Measurements from ENCODE around the gene POLR1A.

Gene POLR1A

DNA sequence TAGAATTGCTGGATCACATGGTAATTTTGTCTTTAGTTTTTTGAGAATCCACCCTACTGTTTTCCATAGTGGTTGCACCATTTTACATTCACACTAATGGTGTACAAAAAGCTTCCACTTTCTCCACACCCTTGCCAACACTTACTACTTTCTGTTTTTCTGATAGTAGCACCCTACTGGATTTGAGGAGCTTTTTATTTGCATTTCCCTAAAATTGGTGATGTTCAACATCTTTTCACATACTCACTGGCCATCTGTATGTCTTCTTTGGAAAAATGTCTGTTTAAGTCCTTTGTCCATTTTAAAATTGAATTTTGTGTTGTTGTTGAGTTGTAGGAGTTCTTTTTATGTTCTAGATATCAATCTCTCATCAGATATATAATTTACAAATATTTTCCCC lies 3.5 kb downstream of the POLR1A start (continued):
- TF ChIP-seq ZSCAN16 (tag by site-specific recombination; IDR thresholded peaks at IDR 0.05), result no peak
- no peak for TF ChIP-seq GFI1B (tag by site-specific recombination; IDR thresholded peaks at IDR 0.05)
- TF ChIP-seq ZBTB17 (tag by site-specific recombination; IDR thresholded peaks at IDR 0.05), result no peak
- no peak for TF ChIP-seq HOXD13 (CRISPR knock-in tag; IDR thresholded peaks at IDR 0.05; ENCODE audit: borderline replicate concordance)

DNA sequence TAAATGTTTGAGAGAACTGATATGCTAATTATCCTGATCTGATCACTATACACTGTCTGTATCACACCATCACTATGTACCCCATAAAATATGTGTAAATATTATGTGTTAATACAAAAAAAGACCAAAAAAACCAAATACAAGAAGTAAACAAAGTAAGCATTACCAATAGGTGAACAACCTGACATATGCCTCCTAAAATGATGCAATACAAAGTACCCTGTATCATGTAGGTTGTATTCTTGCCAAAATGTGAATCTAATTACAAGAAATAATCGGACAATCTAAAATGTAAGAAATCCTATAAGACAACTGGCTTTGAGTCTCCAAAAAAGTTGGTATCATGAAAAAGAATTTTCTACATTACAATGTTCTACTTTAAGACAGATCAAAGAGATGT lies 7.8 kb downstream of the POLR1A start:
- ChIA-PET POLR2A (no interaction called here), CTCF (interaction anchor here (1.2 kb wide), 1 partner anchor 18 kb away, joined by 7 read pairs; no protein-coding TSS in a partner anchor)
- Histone ChIP-seq H3K4me1 (ENCODE audit: control insufficient read depth, insufficient read depth, low read length) (no peaks in the 10 kb centered on the region), H3K9me3 (ENCODE audit: control insufficient read depth, insufficient read depth, low read depth, low read length) (no peaks in the 10 kb centered on the region), H3K27ac (ENCODE audit: extremely low read depth, low read depth, low read length) (no peak overlapping the region), H3K36me3 (ENCODE audit: control insufficient read depth in 2 of 2, insufficient read depth in 1 of 2, low read length in 2 of 2) (peaks cover 51 to 88% of the 10 kb centered on the region in 2 experiments), H3K4me3 (ENCODE audit: low read depth, low read length) (no peak overlapping the region)
- TF ChIP-seq SETDB1 (IDR thresholded peaks at IDR 0.05; ENCODE audit: insufficient read length, low read length), result no peak
- TF ChIP-seq, protein P1, sequence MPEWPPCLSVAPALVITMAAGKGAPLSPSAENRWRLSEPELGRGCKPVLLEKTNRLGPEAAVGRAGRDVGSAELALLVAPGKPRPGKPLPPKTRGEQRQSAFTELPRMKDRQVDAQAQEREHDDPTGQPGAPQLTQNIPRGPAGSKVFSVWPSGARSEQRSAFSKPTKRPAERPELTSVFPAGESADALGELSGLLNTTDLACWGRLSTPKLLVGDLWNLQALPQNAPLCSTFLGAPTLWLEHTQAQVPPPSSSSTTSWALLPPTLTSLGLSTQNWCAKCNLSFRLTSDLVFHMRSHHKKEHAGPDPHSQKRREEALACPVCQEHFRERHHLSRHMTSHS (tag by site-specific recombination; IDR thresholded peaks at IDR 0.05), result no peak
- no peak for TF ChIP-seq ZNF146 (tag by site-specific recombination; IDR thresholded peaks at IDR 0.05)
- TF ChIP-seq, protein P2, sequence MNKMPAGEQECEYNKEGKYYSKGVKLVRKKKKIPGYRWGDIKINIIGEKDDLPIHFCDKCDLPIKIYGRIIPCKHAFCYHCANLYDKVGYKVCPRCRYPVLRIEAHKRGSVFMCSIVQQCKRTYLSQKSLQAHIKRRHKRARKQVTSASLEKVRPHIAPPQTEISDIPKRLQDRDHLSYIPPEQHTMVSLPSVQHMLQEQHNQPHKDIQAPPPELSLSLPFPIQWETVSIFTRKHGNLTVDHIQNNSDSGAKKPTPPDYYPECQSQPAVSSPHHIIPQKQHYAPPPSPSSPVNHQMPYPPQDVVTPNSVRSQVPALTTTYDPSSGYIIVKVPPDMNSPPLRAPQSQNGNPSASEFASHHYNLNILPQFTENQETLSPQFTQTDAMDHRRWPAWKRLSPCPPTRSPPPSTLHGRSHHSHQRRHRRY (tag by site-specific recombination; IDR thresholded peaks at IDR 0.05), result no peak
- TF ChIP-seq ZNF843 (tag by site-specific recombination; IDR thresholded peaks at IDR 0.05), result no peak
- TF ChIP-seq ZNF624 (tag by site-specific recombination; IDR thresholded peaks at IDR 0.05), result no peak
- TF ChIP-seq FEZF1 (tag by site-specific recombination; IDR thresholded peaks at IDR 0.05), result no peak
- no peak for TF ChIP-seq ZNF292 (tag by site-specific recombination; IDR thresholded peaks at IDR 0.05; ENCODE audit: borderline replicate concordance, low read depth)
- TF ChIP-seq, protein P3, sequence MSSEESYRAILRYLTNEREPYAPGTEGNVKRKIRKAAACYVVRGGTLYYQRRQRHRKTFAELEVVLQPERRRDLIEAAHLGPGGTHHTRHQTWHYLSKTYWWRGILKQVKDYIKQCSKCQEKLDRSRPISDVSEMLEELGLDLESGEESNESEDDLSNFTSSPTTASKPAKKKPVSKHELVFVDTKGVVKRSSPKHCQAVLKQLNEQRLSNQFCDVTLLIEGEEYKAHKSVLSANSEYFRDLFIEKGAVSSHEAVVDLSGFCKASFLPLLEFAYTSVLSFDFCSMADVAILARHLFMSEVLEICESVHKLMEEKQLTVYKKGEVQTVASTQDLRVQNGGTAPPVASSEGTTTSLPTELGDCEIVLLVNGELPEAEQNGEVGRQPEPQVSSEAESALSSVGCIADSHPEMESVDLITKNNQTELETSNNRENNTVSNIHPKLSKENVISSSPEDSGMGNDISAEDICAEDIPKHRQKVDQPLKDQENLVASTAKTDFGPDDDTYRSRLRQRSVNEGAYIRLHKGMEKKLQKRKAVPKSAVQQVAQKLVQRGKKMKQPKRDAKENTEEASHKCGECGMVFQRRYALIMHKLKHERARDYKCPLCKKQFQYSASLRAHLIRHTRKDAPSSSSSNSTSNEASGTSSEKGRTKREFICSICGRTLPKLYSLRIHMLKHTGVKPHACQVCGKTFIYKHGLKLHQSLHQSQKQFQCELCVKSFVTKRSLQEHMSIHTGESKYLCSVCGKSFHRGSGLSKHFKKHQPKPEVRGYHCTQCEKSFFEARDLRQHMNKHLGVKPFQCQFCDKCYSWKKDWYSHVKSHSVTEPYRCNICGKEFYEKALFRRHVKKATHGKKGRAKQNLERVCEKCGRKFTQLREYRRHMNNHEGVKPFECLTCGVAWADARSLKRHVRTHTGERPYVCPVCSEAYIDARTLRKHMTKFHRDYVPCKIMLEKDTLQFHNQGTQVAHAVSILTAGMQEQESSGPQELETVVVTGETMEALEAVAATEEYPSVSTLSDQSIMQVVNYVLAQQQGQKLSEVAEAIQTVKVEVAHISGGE (tag by site-specific recombination; conservative IDR thresholded peaks at IDR 0.05; ENCODE audit: low read depth), result no peak
- no peak for TF ChIP-seq SP7 (tag by site-specific recombination; IDR thresholded peaks at IDR 0.05)
- no peak for TF ChIP-seq ZNF140 (tag by site-specific recombination; IDR thresholded peaks at IDR 0.05)
- TF ChIP-seq, protein P4, sequence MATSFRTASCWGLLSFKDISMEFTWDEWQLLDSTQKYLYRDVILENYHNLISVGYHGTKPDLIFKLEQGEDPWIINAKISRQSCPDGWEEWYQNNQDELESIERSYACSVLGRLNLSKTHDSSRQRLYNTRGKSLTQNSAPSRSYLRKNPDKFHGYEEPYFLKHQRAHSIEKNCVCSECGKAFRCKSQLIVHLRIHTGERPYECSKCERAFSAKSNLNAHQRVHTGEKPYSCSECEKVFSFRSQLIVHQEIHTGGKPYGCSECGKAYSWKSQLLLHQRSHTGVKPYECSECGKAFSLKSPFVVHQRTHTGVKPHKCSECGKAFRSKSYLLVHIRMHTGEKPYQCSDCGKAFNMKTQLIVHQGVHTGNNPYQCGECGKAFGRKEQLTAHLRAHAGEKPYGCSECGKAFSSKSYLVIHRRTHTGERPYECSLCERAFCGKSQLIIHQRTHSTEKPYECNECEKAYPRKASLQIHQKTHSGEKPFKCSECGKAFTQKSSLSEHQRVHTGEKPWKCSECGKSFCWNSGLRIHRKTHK (tag by site-specific recombination; IDR thresholded peaks at IDR 0.05), result no peak
- no peak for TF ChIP-seq ZNF670 (tag by site-specific recombination; IDR thresholded peaks at IDR 0.05; ENCODE audit: low read depth)
- no peak for TF ChIP-seq ZNF473 (tag by site-specific recombination; IDR thresholded peaks at IDR 0.05)
- no peak for TF ChIP-seq ZNF501 (tag by site-specific recombination; IDR thresholded peaks at IDR 0.05)
- TF ChIP-seq ZNF354C (tag by site-specific recombination; IDR thresholded peaks at IDR 0.05; ENCODE audit: borderline replicate concordance, low read depth), result no peak
- TF ChIP-seq, protein P5, sequence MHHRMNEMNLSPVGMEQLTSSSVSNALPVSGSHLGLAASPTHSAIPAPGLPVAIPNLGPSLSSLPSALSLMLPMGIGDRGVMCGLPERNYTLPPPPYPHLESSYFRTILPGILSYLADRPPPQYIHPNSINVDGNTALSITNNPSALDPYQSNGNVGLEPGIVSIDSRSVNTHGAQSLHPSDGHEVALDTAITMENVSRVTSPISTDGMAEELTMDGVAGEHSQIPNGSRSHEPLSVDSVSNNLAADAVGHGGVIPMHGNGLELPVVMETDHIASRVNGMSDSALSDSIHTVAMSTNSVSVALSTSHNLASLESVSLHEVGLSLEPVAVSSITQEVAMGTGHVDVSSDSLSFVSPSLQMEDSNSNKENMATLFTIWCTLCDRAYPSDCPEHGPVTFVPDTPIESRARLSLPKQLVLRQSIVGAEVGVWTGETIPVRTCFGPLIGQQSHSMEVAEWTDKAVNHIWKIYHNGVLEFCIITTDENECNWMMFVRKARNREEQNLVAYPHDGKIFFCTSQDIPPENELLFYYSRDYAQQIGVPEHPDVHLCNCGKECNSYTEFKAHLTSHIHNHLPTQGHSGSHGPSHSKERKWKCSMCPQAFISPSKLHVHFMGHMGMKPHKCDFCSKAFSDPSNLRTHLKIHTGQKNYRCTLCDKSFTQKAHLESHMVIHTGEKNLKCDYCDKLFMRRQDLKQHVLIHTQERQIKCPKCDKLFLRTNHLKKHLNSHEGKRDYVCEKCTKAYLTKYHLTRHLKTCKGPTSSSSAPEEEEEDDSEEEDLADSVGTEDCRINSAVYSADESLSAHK (tag by site-specific recombination; IDR thresholded peaks at IDR 0.05), result no peak
- no peak for TF ChIP-seq ZIC2 (tag by site-specific recombination; IDR thresholded peaks at IDR 0.05)
- TF ChIP-seq, protein P6, sequence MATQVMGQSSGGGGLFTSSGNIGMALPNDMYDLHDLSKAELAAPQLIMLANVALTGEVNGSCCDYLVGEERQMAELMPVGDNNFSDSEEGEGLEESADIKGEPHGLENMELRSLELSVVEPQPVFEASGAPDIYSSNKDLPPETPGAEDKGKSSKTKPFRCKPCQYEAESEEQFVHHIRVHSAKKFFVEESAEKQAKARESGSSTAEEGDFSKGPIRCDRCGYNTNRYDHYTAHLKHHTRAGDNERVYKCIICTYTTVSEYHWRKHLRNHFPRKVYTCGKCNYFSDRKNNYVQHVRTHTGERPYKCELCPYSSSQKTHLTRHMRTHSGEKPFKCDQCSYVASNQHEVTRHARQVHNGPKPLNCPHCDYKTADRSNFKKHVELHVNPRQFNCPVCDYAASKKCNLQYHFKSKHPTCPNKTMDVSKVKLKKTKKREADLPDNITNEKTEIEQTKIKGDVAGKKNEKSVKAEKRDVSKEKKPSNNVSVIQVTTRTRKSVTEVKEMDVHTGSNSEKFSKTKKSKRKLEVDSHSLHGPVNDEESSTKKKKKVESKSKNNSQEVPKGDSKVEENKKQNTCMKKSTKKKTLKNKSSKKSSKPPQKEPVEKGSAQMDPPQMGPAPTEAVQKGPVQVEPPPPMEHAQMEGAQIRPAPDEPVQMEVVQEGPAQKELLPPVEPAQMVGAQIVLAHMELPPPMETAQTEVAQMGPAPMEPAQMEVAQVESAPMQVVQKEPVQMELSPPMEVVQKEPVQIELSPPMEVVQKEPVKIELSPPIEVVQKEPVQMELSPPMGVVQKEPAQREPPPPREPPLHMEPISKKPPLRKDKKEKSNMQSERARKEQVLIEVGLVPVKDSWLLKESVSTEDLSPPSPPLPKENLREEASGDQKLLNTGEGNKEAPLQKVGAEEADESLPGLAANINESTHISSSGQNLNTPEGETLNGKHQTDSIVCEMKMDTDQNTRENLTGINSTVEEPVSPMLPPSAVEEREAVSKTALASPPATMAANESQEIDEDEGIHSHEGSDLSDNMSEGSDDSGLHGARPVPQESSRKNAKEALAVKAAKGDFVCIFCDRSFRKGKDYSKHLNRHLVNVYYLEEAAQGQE (tag by site-specific recombination; IDR thresholded peaks at IDR 0.05), result no peak
